Measurements from ENCODE around the gene RGS9BP. TPM values are rescaled to one million over a fixed set of nuclear protein-coding genes. Genes with fewer than 3 reads are reported as not detected.

Gene RGS9BP
- total and polyA plus RNA-seq, 2 of the 13 experiments (the other 11 are each of a cell fraction or from before 2014, with no cell fraction given), result 0.01 TPM; not detected in 1

- TF ChIP-seq ZNF562 (CRISPR knock-in tag; IDR thresholded peaks at IDR 0.05; ENCODE audit: borderline replicate concordance) (no peak), NCOR1 (IDR thresholded peaks at IDR 0.05; ENCODE audit: borderline replicate concordance, low read length) (0 out of 2 replicates have a peak, but pooled peaks have one; percentile 32), TEAD3 (CRISPR knock-in tag; optimal IDR thresholded peaks at IDR 0.05; ENCODE audit: borderline replicate concordance) (peak; percentile 27), ZNF362 (CRISPR knock-in tag; IDR thresholded peaks at IDR 0.05; ENCODE audit: borderline replicate concordance) (peak; percentile 19; the same call in 1 of the 2 replicates), ERF (CRISPR knock-in tag; IDR thresholded peaks at IDR 0.05) (no peak), NR2C2 (CRISPR knock-in tag; IDR thresholded peaks at IDR 0.05; ENCODE audit: borderline replicate concordance) (no peak), ZNF256 (CRISPR knock-in tag; conservative IDR thresholded peaks at IDR 0.05) (no peak), CBX2 (IDR thresholded peaks at IDR 0.05; ENCODE audit: low read depth, low read length) (no peak), CBX2 (CRISPR knock-in tag; IDR thresholded peaks at IDR 0.05; ENCODE audit: low read depth) (no peak), RARA (CRISPR knock-in tag; IDR thresholded peaks at IDR 0.05) (peak; percentile 54), SNRNP70 (IDR thresholded peaks at IDR 0.05; ENCODE audit: low read depth, low read length) (no peak), FOXK2 (IDR thresholded peaks at IDR 0.05) (no peak), ZNF577 (CRISPR knock-in tag; IDR thresholded peaks at IDR 0.05; ENCODE audit: borderline replicate concordance, low read depth) (no peak), HNRNPL (IDR thresholded peaks at IDR 0.05; ENCODE audit: low read depth, low read length) (no peak), SIX1 (CRISPR knock-in tag; IDR thresholded peaks at IDR 0.05; ENCODE audit: borderline replicate concordance) (no peak), YEATS2 (CRISPR knock-in tag; IDR thresholded peaks at IDR 0.05; ENCODE audit: borderline replicate concordance) (no peak), NR2F6 (IDR thresholded peaks at IDR 0.05) (no peak), NR2F6 (CRISPR knock-in tag; IDR thresholded peaks at IDR 0.05) (0 out of 2 replicates have a peak, but pooled peaks have one; percentile 27), ZNF207 (IDR thresholded peaks at IDR 0.05; ENCODE audit: borderline replicate concordance) (no peak), SPEN (CRISPR knock-in tag; IDR thresholded peaks at IDR 0.05; ENCODE audit: low read depth) (no peak), ISL2 (CRISPR knock-in tag; IDR thresholded peaks at IDR 0.05) (no peak)
- TF ChIP-seq, protein P1, sequence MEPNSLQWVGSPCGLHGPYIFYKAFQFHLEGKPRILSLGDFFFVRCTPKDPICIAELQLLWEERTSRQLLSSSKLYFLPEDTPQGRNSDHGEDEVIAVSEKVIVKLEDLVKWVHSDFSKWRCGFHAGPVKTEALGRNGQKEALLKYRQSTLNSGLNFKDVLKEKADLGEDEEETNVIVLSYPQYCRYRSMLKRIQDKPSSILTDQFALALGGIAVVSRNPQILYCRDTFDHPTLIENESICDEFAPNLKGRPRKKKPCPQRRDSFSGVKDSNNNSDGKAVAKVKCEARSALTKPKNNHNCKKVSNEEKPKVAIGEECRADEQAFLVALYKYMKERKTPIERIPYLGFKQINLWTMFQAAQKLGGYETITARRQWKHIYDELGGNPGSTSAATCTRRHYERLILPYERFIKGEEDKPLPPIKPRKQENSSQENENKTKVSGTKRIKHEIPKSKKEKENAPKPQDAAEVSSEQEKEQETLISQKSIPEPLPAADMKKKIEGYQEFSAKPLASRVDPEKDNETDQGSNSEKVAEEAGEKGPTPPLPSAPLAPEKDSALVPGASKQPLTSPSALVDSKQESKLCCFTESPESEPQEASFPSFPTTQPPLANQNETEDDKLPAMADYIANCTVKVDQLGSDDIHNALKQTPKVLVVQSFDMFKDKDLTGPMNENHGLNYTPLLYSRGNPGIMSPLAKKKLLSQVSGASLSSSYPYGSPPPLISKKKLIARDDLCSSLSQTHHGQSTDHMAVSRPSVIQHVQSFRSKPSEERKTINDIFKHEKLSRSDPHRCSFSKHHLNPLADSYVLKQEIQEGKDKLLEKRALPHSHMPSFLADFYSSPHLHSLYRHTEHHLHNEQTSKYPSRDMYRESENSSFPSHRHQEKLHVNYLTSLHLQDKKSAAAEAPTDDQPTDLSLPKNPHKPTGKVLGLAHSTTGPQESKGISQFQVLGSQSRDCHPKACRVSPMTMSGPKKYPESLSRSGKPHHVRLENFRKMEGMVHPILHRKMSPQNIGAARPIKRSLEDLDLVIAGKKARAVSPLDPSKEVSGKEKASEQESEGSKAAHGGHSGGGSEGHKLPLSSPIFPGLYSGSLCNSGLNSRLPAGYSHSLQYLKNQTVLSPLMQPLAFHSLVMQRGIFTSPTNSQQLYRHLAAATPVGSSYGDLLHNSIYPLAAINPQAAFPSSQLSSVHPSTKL (CRISPR knock-in tag; IDR thresholded peaks at IDR 0.05), result peak; percentile 39; the same call in 1 of the 2 replicates
- TF ChIP-seq, protein P2, sequence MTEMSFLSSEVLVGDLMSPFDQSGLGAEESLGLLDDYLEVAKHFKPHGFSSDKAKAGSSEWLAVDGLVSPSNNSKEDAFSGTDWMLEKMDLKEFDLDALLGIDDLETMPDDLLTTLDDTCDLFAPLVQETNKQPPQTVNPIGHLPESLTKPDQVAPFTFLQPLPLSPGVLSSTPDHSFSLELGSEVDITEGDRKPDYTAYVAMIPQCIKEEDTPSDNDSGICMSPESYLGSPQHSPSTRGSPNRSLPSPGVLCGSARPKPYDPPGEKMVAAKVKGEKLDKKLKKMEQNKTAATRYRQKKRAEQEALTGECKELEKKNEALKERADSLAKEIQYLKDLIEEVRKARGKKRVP (CRISPR knock-in tag; IDR thresholded peaks at IDR 0.05), result peak in 1 of 2 experiments; percentile 48; a peak in 1 of 4 replicates
- TF ChIP-seq, protein P3, sequence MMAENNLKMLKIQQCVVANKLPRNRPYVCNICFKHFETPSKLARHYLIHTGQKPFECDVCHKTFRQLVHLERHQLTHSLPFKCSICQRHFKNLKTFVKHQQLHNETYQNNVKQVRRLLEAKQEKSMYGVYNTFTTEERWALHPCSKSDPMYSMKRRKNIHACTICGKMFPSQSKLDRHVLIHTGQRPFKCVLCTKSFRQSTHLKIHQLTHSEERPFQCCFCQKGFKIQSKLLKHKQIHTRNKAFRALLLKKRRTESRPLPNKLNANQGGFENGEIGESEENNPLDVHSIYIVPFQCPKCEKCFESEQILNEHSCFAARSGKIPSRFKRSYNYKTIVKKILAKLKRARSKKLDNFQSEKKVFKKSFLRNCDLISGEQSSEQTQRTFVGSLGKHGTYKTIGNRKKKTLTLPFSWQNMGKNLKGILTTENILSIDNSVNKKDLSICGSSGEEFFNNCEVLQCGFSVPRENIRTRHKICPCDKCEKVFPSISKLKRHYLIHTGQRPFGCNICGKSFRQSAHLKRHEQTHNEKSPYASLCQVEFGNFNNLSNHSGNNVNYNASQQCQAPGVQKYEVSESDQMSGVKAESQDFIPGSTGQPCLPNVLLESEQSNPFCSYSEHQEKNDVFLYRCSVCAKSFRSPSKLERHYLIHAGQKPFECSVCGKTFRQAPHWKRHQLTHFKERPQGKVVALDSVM (CRISPR knock-in tag; IDR thresholded peaks at IDR 0.05), result peak; percentile 72
- TF ChIP-seq, protein P4, sequence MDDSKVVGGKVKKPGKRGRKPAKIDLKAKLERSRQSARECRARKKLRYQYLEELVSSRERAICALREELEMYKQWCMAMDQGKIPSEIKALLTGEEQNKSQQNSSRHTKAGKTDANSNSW (CRISPR knock-in tag; IDR thresholded peaks at IDR 0.05; ENCODE audit: borderline replicate concordance), result no peak
Observed at GRCh38 chr19:32661318-32661717, 14.3 kb upstream of the RGS9BP start (continued).

Data from HepG2 (cell line).